Raji (cell line): ENCODE data around the gene TNFRSF13B.

Experiments
- POLR2A ChIP-seq: IDR thresholded peaks from 2 replicates; pipeline ENCODE4 v1.6.1; 2011; ENCODE audit warnings: low read depth, low read length, control low read depth; ENCODE audit not compliant: insufficient read depth

The TNFRSF13B gene

GRCh38 chr17:16939606-16940115, 32.3 kb downstream of the TNFRSF13B start:
- no peak for TF ChIP-seq POLR2A

GRCh38 chr17:16939208-16939576, 32.7 kb downstream of the TNFRSF13B start:
- no peak for TF ChIP-seq POLR2A

- no peak for TF ChIP-seq POLR2A
These were observed 33.3 kb downstream of the TNFRSF13B start for GRCh38 chr17:16938496-16939207.

GRCh38 chr17:16938031-16938430, 33.9 kb downstream of the TNFRSF13B start:
- no peak for TF ChIP-seq POLR2A

- TF ChIP-seq POLR2A: no peak
These were observed 34.5 kb downstream of the TNFRSF13B start for GRCh38 chr17:16937431-16937830.

- no peak for TF ChIP-seq POLR2A
These were observed 35.2 kb downstream of the TNFRSF13B start for GRCh38 chr17:16936536-16937310.

GRCh38 chr17:16935786-16936185, 36.1 kb downstream of the TNFRSF13B start:
- no peak for TF ChIP-seq POLR2A

- no peak for TF ChIP-seq POLR2A
These were observed 36.7 kb downstream of the TNFRSF13B start for GRCh38 chr17:16935241-16935663.

- TF ChIP-seq POLR2A: no peak
These were observed 37.1 kb downstream of the TNFRSF13B start for GRCh38 chr17:16934836-16935235.

GRCh38 chr17:16934133-16934795, 37.7 kb downstream of the TNFRSF13B start:
- no peak for TF ChIP-seq POLR2A

GRCh38 chr17:16933317-16934132, 38.4 kb downstream of the TNFRSF13B start:
- no peak for TF ChIP-seq POLR2A

- no peak for TF ChIP-seq POLR2A
These were observed 39.3 kb downstream of the TNFRSF13B start for GRCh38 chr17:16932611-16933010.

GRCh38 chr17:16932156-16932555, 39.8 kb downstream of the TNFRSF13B start:
- TF ChIP-seq POLR2A: no peak

GRCh38 chr17:16931318-16932060, 40.4 kb downstream of the TNFRSF13B start:
- TF ChIP-seq POLR2A: no peak
